HG03571 (cell line): ENCODE results near the gene RUFY3.
A peak's percentile ranks its signal among the peaks of the same experiment; 100 is the strongest.
"Not testable (repeated sequence)": the region's sequence is repeated elsewhere in the genome, so short reads cannot be mapped to it uniquely, and the experiment has no call there.

Experiments
- ATAC-seq: cut with Tn5 transposase; IDR thresholded peaks from one replicate; pipeline ENCODE4 v1.9.1; 2021; ENCODE audit not compliant: unreplicated experiment

Gene RUFY3

GRCh38 chr4:70721747-70722146 lies at the start of gene RUFY3:
TSS of gene RUFY3 (plus strand) at chr4:70721964. CDS start at chr4:70722574, 610 bp downstream.
- no peak for ATAC-seq

GRCh38 chr4:70674191-70674590 lies 47.6 kb upstream of the RUFY3 start:
- no peak for ATAC-seq

GRCh38 chr4:70674731-70675130 lies 47.0 kb upstream of the RUFY3 start:
- no peak for ATAC-seq

GRCh38 chr4:70676554-70677090 lies 45.1 kb upstream of the RUFY3 start:
- no peak for ATAC-seq

GRCh38 chr4:70678383-70678999 lies 43.3 kb upstream of the RUFY3 start:
- ATAC-seq: peak; percentile 67

- ATAC-seq: no peak
Observed at GRCh38 chr4:70680934-70681333, 40.8 kb upstream of the RUFY3 start.

- ATAC-seq: peak; percentile 55
Observed at GRCh38 chr4:70681704-70682103, 40.1 kb upstream of the RUFY3 start.

GRCh38 chr4:70682142-70682541 lies 39.6 kb upstream of the RUFY3 start:
- ATAC-seq: not testable (repeated sequence)

- ATAC-seq: no peak
Observed at GRCh38 chr4:70687392-70687791, 34.4 kb upstream of the RUFY3 start.

- peak; percentile 94 for ATAC-seq
Observed at GRCh38 chr4:70687821-70688794, 33.7 kb upstream of the RUFY3 start, which contains the start of gene UTP3. TSS of gene UTP3 (plus strand) at chr4:70688532. CDS start at chr4:70688678, 146 bp downstream.

- ATAC-seq: no peak
Observed at GRCh38 chr4:70688795-70689231, 33.0 kb upstream of the RUFY3 start.

- ATAC-seq: no peak
Observed at GRCh38 chr4:70691661-70692060, 30.1 kb upstream of the RUFY3 start.

GRCh38 chr4:70694633-70695032 lies 27.1 kb upstream of the RUFY3 start:
- ATAC-seq: not testable (repeated sequence)

GRCh38 chr4:70698435-70698834 lies 23.3 kb upstream of the RUFY3 start:
- not testable (repeated sequence) for ATAC-seq

- ATAC-seq: no peak
Observed at GRCh38 chr4:70700712-70701111, 21.1 kb upstream of the RUFY3 start.

GRCh38 chr4:70701271-70701670 lies 20.5 kb upstream of the RUFY3 start:
- ATAC-seq: no peak

GRCh38 chr4:70702592-70702991 lies 19.2 kb upstream of the RUFY3 start:
- not testable (repeated sequence) for ATAC-seq

- no peak for ATAC-seq
Observed at GRCh38 chr4:70703619-70704214, 18.0 kb upstream of the RUFY3 start.

- ATAC-seq: peak; percentile 62
Observed at GRCh38 chr4:70704215-70704930, 17.4 kb upstream of the RUFY3 start.

- ATAC-seq: peak; percentile 30
Observed at GRCh38 chr4:70704931-70705182, 16.9 kb upstream of the RUFY3 start.
